GM18499 (cell line): ENCODE data around the gene BFSP1.

ENCODE experiments used
- ATAC-seq: cut with Tn5 transposase; IDR thresholded peaks from one replicate; pipeline ENCODE4 v1.9.1; 2021; ENCODE audit warnings: moderate number of reproducible peaks; ENCODE audit not compliant: insufficient read depth, unreplicated experiment

The BFSP1 gene

GRCh38 chr20:17558154-17558940 is 27.2 kb upstream of the BFSP1 start:
- no peak for ATAC-seq

- no peak for ATAC-seq
These were observed 26.5 kb upstream of the BFSP1 start for GRCh38 chr20:17557675-17558006.

GRCh38 chr20:17556837-17557674 is 25.9 kb upstream of the BFSP1 start:
- ATAC-seq = no peak

DNA sequence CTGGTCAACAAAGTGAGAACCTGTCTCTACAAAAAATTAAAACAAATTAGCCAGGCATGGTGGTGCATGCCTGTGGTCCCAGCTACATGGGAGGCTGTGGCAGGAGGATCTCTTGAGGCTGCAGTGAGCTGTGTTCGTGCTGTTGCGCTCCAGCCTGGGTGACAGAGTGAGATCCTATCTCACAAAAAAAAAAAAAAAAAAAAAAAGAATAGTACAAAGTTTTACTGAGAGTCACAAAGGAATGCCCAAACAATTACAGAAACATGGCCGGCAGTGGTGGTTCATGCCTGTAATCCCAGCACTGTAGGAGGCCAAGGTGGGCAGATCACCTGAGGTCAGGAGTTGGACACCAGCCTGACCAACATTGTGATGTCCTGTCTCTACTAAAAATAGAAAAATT is 23.9 kb upstream of the BFSP1 start:
- no peak for ATAC-seq

GRCh38 chr20:17549131-17549530 is 18.0 kb upstream of the BFSP1 start:
- ATAC-seq = no peak

- ATAC-seq = no peak
These were observed 13.9 kb upstream of the BFSP1 start for GRCh38 chr20:17545127-17545526.

DNA sequence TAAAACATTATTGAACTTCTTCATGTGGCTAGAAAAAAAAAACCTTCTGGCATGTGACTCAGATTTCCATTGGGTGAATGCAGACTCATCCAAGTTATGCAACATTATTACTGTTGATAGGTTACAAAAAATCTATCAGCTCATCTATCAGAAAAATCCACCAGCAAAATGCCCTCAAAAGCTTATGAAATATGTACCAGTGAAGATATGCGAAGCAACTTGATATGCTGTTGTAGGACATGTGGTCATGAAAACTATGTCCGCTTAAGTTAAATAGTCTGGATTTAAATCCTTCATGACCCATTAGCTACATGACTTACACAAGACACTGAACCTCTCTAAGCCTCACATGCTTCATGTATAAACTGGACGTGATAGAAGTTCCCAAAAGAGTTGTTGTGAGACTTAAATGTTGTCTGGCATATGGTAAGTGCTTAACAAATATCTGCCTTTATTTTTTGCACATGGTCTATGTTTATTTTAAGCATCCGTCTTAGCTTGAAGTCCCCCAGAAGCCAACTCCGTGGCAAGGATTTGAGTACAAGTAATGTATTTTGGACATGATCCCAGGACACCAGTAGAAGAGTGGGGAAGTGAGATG is 12.5 kb upstream of the BFSP1 start:
- ATAC-seq = no peak

DNA sequence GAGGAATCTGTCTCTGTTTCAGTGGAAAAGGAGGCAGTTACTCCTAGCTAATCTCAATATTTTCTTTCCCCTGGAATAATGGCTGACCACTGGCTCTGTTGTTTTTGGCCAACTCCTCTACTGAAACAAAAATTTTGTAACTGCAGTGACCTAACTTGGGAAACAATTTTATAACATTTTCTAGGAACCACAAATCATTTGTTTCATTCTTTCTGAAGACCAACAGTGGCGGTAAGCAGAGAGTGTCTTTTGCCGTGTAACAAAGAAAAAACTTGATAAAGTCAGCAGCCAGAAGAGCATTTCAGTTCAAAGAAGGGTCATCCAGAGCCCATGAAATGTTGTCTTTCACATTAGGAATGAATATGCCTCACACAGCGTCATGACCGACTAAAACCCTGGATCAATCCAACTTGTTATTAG is 11.8 kb upstream of the BFSP1 start:
- ATAC-seq = no peak

GRCh38 chr20:17542481-17542880 is 11.3 kb upstream of the BFSP1 start:
- ATAC-seq = no peak

- ATAC-seq = no peak
These were observed 10.8 kb upstream of the BFSP1 start for GRCh38 chr20:17541996-17542395.

- ATAC-seq = no peak
These were observed 10.4 kb upstream of the BFSP1 start for GRCh38 chr20:17541596-17541995.

- peak; percentile 66 for ATAC-seq
These were observed 7.5 kb upstream of the BFSP1 start for GRCh38 chr20:17538517-17539170.

DNA sequence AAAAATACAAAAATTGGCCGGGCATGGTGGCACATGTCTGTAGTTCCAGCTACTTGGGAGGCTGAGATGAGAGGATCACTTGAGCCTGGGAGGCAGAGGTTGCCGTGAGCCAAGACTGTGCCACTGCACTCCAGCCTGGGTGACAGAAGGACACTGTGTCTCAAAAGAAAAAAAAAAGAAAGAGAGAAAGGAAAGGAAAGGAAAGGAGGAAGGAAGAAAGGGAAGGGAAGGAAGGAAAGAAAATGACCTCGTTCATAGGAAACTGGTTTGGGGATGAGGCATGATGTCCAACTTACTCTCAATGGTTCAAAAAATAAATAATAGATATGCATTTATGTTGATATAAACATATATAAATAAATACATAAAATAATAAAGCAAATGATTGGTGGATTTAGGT is 6.8 kb upstream of the BFSP1 start:
- ATAC-seq = no peak

- ATAC-seq = peak; percentile 66
These were observed 5.8 kb upstream of the BFSP1 start for GRCh38 chr20:17536944-17537444.

GRCh38 chr20:17534077-17534476 is 2.9 kb upstream of the BFSP1 start:
- ATAC-seq = no peak

DNA sequence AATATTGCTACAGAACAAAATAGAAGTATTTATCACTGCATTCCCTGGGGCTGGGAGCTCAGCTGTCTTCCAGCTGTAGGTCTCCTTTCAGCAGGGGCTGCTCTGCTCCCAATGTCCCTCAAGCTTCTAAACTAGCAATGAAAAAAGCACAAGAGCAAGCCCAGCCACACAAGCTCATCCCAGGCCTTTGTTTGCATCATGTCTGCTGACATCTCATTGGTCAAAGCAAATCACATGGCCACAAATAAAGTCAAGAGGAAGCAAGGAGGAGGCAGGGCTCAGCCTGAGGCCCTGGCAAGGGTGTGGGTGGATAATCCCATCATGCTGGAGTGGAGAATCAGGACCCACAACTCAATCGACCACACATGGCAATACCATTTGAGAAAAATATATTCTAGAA is 2.2 kb upstream of the BFSP1 start:
- ATAC-seq = no peak

DNA sequence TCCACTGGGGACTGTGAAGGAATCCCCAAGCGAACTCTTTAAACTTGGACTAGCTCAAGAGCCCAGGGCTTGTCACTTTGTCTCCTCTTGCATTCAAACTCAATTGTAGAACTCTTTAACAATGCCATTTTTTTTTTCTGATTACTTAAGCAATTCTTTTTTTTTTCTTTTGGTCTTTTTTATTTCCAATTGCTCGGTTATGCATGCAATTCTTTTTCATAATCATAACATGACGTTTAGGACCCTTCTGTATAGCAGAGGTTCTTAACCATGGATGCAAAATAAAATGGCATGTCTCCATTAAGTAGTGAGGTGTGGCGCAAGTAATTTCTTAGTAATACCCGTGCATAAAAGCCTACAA is 466 bp upstream of the BFSP1 start:
- no peak for ATAC-seq

GRCh38 chr20:17530153-17530552 is 1.0 kb downstream of the BFSP1 start:
- no peak for ATAC-seq

DNA sequence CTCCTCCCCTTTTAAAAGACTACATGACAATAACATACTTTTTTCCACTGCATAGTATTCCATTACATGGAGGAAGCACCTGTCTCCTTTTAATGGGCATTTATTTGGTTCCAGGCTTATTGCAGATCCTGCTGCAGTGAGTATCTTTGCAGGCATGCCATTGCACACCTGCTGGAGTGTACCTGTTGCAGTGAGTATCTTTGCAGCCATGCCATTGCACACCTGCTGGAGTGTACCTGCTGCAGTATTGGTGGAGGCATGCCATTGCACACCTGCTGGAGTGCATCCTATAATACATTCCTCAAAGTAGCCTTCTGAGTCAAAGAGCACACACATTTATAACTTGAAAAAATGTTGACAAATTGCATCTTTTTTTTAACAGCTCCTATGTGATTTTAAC is 1.6 kb downstream of the BFSP1 start:
- ATAC-seq = no peak

GRCh38 chr20:17525650-17526049 is 5.5 kb downstream of the BFSP1 start:
- peak; percentile 57 for ATAC-seq

GRCh38 chr20:17525132-17525531 is 6.0 kb downstream of the BFSP1 start:
- ATAC-seq = no peak
